Left forelimb (tissue), 1 donor: Measurements from ENCODE around the gene GPR152.

Experiments used
- DNase-seq: peaks from one replicate; pipeline ENCODE4 v3.0.0-alpha.2; 2018; ENCODE audit warnings: low spot score

Gene GPR152

GRCh38 chr11:67423891-67424613, 28.5 kb downstream of the GPR152 start:
- DNase-seq = no peak

GRCh38 chr11:67423466-67423865, 29.1 kb downstream of the GPR152 start:
- no peak for DNase-seq

GRCh38 chr11:67422891-67423290, 29.6 kb downstream of the GPR152 start:
- DNase-seq = no peak

GRCh38 chr11:67421430-67422031, 31.0 kb downstream of the GPR152 start:
- no peak for DNase-seq

- DNase-seq = peak; percentile 97
These were observed 31.7 kb downstream of the GPR152 start for GRCh38 chr11:67420646-67421429.

GRCh38 chr11:67420147-67420645, 32.3 kb downstream of the GPR152 start:
- no peak for DNase-seq

- no peak for DNase-seq
These were observed 33.0 kb downstream of the GPR152 start for GRCh38 chr11:67419325-67420049.

- DNase-seq = peak; percentile 78
These were observed 33.9 kb downstream of the GPR152 start for GRCh38 chr11:67418476-67419281.

GRCh38 chr11:67417425-67417824, 35.1 kb downstream of the GPR152 start:
- DNase-seq = no peak

- DNase-seq = no peak
These were observed 35.9 kb downstream of the GPR152 start for GRCh38 chr11:67416416-67417335.

GRCh38 chr11:67415501-67416304, 36.8 kb downstream of the GPR152 start, which contains the start of gene CARNS1:
Gene CARNS1, plus strand, starts transcription at chr11:67415678. Its CDS starts 522 bp downstream, at chr11:67416200.
- no peak for DNase-seq

- no peak for DNase-seq
These were observed 39.2 kb downstream of the GPR152 start for GRCh38 chr11:67413266-67413849.

- DNase-seq = no peak
These were observed 39.9 kb downstream of the GPR152 start for GRCh38 chr11:67412495-67413179.

- DNase-seq = no peak
These were observed 40.8 kb downstream of the GPR152 start for GRCh38 chr11:67411785-67412152.

- DNase-seq = no peak
These were observed 41.3 kb downstream of the GPR152 start for GRCh38 chr11:67410984-67411784.

- DNase-seq = no peak
These were observed 42.1 kb downstream of the GPR152 start for GRCh38 chr11:67410369-67410831.

- DNase-seq = no peak
These were observed 42.7 kb downstream of the GPR152 start for GRCh38 chr11:67409781-67410368.
